Astrocyte (in vitro differentiated cells and primary cell): ENCODE results near the gene ZNF200.

Experiments
- EZH2 ChIP-seq: IDR thresholded peaks from 2 replicates; pipeline ENCODE4 v1.6.1; 2012; ENCODE audit warnings: mild to moderate bottlenecking, low read length, inconsistent platforms; ENCODE audit not compliant: insufficient read depth
- TF ChIP-seq, protein P1 (sequence below): IDR thresholded peaks from 2 replicates; pipeline ENCODE4 v1.5.1; 2011; ENCODE audit warnings: low read depth, mild to moderate bottlenecking, inconsistent platforms, low read length, moderate library complexity; ENCODE audit not compliant: insufficient read depth

DNA sequence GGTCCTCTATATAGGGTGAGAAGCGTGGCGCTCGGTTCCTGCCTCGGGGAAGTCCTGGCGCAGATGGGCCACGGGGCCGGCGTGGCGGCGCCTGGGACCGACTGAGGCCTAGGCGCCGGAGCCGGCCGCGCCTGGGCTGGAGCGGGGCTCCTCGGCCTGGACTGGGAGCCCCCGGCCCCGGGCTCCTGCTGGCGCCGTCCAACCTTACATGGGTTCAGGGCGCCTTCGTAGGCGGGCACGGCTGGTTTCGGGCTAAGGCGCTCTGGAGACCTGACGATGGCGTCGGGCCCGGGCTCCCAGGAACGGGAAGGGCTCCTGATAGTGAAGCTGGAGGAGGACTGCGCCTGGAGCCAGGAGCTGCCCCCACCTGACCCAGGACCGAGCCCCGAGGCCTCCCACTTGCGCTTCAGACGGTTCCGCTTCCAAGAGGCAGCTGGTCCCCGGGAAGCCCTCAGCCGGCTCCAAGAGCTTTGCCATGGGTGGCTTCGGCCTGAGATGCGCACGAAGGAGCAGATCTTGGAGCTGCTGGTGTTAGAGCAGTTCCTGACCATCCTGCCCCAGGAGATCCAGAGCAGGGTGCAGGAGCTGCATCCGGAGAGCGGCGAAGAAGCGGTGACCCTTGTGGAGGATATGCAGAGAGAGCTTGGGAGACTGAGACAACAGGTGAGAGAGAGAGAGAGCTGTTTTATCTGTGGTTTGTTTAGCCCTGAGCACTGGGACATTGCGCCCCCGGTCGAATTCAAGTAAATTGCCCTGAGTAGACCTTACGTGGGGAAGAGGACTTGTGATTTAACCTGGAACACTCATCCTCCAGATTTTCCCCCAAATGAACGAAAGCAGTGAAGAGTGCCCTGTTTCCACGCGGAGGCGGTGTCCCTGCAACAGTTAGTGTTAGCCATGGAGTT, 48.8 kb upstream of the ZNF200 start:
- TF ChIP-seq, protein P1, sequence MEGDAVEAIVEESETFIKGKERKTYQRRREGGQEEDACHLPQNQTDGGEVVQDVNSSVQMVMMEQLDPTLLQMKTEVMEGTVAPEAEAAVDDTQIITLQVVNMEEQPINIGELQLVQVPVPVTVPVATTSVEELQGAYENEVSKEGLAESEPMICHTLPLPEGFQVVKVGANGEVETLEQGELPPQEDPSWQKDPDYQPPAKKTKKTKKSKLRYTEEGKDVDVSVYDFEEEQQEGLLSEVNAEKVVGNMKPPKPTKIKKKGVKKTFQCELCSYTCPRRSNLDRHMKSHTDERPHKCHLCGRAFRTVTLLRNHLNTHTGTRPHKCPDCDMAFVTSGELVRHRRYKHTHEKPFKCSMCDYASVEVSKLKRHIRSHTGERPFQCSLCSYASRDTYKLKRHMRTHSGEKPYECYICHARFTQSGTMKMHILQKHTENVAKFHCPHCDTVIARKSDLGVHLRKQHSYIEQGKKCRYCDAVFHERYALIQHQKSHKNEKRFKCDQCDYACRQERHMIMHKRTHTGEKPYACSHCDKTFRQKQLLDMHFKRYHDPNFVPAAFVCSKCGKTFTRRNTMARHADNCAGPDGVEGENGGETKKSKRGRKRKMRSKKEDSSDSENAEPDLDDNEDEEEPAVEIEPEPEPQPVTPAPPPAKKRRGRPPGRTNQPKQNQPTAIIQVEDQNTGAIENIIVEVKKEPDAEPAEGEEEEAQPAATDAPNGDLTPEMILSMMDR: no peak
- TF ChIP-seq EZH2: no peak
